NOMO-1 (cell line): ENCODE measurements around the gene CUEDC1.
"Not testable (repeated sequence)": the region's sequence is repeated elsewhere in the genome, so short reads cannot be mapped to it uniquely, and the experiment has no call there.

Experiments used
- DNase-seq, 2 experiments: peaks; one replicate each; lab custom pipeline; 2025; ENCODE audit not compliant: unreplicated experiment in 2 of 2; lab: John Stamatoyannopoulos, UW

Gene CUEDC1

GRCh38 chr17:57849163-57849873, 105.9 kb downstream of the CUEDC1 start:
- DNase-seq = peak in 1 of 2 experiments; percentile 44

DNA sequence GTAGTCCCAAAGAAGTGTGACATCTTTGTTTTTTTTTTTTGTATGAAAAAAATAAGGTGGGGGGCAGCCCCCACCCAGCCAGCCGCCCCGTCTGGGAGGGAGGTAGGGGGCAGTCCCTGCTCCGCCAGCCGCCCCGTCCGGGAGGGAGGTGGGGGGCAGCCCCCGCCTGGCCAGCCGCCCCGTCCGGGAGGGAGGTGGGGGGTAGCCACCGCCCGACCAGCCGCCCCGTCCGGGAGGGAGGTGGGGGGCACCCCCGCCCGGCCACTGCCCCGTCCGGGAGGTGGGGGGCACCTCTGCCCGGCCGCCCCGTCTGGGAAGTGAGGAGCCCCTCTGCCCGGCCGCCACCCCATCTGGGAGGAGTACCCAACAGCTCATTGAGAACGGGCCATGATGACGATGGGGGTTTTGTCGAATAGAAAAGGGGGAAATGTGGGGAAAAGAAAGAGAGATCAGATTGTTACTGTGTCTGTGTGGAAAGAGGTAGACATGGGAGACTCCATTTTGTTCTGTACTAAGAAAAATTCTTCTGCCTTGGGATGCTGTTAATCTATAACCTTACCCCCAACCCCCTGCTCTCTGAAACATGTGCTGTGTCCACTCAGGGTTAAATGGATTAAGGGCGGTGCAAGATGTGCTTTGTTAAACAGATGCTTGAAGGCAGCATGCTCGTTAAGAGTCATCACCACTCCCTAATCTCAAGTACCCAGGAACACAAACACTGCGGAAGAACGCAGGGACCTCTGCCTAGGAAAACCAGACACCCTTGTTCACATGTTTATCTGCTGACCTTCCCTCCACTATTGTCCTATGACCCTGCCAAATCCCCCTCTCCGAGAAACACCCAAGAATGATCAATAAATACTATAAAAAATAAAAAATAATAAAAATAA, 108.9 kb downstream of the CUEDC1 start:
- not testable (repeated sequence) for DNase-seq

DNA sequence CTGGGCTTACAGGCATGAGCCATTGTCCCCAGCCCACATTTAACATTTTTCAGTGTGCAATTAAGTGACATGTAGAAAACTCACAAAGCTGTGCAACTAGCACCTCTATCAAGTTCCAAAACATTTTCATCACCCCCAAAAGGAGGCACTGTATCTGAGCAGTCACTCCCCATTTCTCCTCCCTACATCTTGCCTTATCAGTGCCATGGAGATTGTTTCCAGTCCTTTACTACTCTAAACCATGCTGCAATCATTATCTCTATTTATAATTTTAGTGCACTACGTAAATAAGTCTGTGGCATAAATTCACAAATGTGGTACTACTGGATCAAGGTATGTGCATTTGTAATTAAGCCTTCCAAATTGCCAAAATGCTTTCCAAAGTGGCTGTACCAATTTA, 112.9 kb downstream of the CUEDC1 start:
- DNase-seq = no peak

- DNase-seq = no peak
Measured at GRCh38 chr17:57839571-57839923, 115.7 kb downstream of the CUEDC1 start.

DNA sequence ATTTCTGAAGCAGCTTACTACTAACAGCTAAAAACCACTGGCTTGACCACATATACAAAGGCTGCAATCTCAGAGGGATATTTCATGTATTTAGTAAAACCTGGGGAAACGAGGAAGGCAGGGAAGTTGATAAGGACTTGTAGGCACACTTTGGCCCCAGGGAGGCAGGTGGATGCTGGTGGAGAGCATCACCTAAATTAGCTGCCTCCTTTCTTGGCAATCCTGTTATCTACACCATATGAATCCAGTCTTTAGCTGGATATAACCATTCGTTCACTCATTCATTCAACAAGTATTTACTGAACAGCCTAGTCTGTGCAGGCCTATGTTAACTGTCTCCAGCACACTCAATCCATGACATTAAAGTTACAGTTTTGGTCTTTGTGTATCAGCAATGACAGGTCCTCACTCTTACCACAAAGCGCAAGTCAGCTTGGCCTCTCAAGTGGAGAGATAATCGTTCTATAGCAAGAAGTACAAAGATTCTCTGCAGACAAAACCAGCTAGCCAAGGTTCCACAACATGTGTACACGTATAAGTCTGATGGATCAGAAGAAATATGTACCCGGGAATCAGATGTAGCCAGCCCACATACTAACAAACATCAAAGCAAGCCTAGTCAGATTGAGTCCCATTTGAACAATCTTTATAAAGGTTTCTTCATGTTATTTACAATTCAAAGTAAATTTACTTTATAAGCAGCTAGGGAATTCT, 116.2 kb downstream of the CUEDC1 start:
- DNase-seq = no peak

DNA sequence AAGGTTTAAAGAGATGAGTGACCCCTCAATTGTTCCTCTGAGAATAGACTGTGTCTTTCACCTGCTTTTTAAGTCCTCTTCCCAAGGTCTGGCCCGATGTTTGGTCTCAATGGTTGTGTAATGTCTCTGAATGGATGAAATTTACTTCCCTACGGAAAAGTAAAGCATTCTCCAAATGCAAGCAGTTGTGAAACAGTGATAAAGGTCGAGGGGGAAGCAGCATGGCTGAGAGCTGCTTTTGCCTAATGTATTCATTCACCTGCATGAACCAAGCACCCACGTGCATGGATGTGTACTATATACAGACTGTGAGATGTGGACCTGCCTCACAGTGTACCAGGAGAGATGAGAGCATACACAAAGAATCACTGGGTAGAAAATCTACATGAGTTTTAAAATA, 116.8 kb downstream of the CUEDC1 start:
- DNase-seq = no peak

- no peak for DNase-seq
Measured at GRCh38 chr17:57835333-57835900, 119.8 kb downstream of the CUEDC1 start.

DNA sequence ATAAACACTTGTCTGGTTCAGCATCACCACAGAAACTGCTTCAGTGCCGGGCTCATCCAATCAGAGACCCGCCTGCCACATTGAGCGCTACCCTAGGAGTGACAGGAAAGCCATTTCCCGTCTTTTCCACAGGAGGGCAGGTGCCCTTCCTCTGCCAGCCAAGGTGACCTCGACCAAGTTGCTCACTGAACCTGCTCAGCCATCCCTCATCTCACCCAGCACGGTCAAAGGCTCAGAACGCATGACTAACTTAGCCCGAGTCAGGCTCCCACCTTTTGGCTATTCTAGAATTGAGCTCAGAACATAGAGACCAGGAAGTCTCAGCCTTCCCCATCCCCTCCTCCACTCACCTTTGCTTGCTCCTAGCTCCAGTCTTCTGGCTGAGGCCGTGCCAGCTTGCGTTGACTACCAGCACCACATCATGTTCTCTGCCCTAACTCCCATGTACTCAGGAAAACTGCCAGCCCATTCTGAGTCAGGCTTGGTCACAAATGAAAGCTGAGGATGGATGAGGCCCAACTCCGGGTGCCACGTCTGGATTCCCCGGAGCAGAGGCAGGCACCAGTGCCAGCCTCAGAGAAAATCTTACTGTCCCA, 121.0 kb downstream of the CUEDC1 start:
- DNase-seq = no peak

DNA sequence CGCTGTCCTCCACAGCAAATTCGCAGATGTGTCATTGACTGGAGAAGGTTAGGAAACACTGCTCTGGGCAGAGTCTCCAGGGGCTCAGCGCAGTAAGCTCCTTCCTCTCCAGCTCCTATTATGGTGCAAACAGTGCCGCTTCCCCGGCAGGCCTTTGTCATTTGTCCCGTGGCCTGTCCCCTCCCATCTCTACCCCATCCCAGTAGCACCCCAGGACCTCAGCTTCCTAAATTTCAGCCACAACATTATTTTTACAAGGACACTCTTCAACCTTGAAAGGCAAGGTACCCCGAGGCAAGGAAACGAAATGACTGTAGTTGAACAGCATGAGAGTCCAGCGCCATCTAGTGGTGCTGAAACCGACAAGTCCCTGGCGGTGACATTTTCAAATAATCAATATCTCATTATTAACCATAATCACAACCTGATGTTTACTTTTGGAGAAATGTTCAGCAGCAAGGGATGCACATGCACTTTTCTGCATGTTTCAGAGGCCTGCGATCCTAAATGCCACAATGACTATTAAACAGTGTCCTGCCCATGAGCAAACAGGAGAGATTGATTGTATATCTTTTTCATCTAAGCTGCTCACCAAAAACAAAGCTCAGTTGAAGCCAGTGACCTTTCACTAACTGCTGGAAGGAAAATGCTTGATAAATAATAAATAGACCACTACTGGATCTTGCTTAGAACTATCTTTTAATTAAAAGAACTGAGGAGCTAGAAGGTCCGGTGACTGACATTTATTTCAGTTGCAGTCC, 121.9 kb downstream of the CUEDC1 start:
- DNase-seq = peak; percentile 51 to 81

DNA sequence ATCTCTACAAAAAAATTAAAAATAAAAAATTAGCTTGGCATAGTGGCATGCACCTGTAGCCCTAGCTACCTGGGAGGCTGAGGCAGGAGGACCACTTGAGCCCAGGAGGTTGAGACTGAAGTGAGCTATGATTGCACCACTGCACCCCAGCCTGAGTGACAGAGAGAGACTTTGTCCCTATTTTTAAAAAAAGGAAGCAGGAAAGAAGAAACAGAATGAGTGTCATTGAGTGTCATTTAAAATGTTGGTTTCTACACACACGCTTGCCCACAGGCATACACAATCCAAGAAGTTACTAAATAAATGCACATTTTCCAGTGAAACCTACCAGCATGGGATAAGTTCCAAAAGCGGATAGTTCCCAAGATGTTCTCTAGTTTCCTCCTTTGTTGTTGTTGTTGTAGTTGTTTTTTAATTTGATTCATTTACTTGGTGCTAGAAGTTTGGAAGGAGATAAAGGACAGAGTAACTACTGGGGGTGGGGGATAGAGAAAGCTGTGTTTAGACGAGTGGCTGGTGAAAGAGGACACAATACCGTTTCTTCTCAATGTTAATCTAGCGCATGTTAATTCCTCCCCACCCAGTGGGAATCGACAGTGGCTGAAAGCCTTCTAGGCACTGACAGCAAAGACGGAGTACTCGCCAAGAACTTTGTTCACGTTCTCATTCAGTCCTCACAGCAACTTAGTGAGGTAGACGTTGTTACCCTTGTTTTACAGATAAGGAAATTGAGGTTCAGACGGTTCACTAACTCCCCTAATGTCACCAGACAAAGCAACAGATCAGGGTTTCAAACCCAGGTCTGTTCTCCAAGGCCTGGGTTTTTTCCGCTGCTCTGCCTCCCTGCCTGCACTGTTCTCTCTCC, 122.7 kb downstream of the CUEDC1 start:
- DNase-seq = peak; percentile 51 to 93

DNA sequence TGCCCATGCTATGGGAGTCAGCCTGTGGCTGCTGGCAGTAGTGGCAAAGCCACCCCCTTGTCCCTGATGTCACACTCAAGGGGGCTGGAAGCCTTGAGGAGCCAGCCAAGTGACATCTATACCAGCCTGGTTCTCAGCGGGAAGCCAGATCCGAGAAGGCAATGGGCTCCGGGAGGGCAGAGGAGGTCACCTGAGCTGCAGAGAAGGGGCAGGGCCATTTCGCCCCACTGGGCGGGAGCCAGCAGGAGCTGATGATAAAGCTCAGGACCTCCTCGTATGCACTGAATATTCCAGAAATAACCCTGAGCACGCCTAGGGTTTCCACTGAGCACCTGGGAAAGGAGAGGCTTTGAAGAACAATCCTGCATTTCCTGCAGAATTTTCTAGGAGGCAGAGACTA, 124.3 kb downstream of the CUEDC1 start:
- DNase-seq = no peak

GRCh38 chr17:57823469-57824401, 131.5 kb downstream of the CUEDC1 start:
- DNase-seq = peak; percentile 40 to 65

DNA sequence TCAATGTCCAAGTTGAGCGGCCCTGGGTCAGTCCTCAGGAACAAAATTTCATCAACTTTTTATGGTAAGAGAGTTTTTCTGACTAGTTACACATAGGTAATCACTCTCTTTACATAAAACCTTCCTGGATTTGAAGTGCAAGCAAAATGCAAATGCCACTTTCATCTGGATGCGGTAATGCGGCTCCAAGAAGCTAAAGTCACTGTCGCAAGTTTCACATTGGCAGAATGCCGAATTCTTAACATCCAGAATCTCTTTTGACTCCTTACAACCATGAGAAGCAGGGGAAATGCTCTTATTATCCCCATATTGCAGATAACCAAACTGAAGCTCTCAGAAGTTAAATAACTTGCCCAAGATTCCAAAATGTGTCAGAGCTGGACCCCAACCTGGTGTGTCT, 135.3 kb downstream of the CUEDC1 start:
- DNase-seq = no peak

- DNase-seq = no peak
Measured at GRCh38 chr17:57819285-57819684, 135.9 kb downstream of the CUEDC1 start.

DNA sequence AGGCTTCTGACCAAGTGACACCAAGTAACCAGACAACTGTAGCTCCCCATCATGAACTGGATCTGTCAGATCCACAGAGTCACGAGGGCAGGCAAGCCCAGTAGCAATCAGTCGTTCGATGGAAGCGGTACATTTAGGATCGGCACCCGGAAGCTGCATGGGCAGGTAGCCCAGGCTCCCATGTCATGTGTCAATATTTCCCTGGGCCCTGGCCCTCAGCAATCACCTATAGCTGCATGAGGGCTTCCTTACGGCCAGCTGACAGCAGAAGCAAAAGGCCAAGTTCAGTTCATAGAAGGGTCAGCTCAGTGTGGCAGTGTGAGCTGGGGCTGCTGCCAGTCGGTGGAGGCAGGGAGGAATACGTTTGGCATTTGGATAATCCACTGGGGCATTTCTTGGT, 137.1 kb downstream of the CUEDC1 start:
- DNase-seq = no peak

DNA sequence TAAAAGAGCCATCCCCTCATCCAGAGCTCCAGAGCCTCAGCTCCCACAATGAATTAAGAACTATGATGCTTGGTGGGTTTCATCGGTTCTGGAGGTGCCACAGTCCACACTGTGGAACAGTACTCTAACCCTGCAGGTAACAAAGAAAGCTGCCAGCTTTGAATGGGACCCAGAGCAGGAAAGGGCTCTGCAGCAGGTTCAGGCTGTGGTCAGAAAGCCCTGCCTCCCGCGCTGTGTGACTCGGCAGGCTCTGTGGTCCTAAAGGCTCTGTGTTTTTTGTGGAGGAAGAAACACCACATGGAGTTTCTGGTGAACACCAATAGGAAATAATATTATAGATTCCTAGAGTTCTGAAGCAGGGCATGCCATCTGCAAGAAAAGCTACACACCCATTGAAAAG, 137.9 kb downstream of the CUEDC1 start:
- no peak for DNase-seq

GRCh38 chr17:57814421-57814820, 140.8 kb downstream of the CUEDC1 start:
- DNase-seq = no peak

DNA sequence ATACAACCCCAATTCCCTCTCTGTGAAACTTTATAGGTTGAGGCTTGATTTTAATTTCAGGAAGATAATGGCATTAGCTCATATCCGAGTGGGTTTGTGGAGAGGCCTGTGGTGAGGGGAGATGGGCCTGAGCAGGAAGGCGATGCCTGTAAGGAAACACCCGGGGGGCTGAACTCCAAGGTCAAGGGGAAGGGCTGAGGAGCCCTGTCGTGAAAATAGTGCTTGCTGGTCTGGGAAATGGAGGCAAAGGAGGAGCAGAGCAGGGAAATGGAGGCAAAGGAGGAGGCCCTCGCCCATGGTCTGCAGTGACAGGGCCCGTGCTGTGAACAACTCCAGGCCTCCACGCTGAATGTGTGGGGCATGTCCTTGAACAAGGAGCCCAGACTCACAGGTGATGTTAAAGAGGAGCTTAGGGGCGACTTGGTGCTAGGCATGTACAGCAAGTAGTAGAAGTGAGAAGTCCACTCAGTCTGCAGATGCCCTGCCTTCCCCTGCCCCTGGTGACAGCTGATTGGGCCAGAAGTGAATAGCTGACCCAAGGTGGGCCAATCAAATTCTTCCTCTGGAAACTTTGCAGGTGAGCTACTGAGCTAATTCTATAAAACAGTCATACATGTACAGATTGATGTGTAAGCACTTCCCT, 143.5 kb downstream of the CUEDC1 start:
- DNase-seq = no peak
